Measurements from ENCODE around the gene POP4. TPM values are rescaled to one million over a fixed set of nuclear protein-coding genes. Genes with fewer than 3 reads are reported as not detected.

Gene POP4
- total and polyA plus RNA-seq, 2 of the 8 experiments (the other 6 are each of a cell fraction or from before 2014, with no cell fraction given), result 29.1 to 41.5 TPM

DNA sequence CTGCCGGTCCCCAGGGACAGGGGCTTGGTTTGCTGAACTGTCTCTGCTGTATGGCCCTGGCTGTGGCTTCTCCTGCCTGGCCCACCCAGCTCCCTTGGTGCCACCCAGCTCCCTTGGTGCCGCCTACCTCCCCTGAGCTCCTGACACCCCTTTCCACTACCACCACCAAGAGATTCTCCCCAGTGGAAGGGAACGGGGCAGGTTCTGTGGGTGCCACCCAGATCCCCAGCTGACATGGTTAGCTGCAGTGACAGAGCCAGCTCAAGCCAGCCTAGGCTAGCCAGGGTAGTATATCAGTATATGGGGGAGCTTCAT is 28.5 kb upstream of the POP4 start (continued):
- TF ChIP-seq, protein P1, sequence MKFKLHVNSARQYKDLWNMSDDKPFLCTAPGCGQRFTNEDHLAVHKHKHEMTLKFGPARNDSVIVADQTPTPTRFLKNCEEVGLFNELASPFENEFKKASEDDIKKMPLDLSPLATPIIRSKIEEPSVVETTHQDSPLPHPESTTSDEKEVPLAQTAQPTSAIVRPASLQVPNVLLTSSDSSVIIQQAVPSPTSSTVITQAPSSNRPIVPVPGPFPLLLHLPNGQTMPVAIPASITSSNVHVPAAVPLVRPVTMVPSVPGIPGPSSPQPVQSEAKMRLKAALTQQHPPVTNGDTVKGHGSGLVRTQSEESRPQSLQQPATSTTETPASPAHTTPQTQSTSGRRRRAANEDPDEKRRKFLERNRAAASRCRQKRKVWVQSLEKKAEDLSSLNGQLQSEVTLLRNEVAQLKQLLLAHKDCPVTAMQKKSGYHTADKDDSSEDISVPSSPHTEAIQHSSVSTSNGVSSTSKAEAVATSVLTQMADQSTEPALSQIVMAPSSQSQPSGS (IDR thresholded peaks at IDR 0.05; ENCODE audit: low read length), result no peak
- no peak for TF ChIP-seq RAD21 (IDR thresholded peaks at IDR 0.05 in 1 of 2, conservative IDR thresholded peaks at IDR 0.05 in 1 of 2; ENCODE audit: low read depth in 2 of 2, low read length in 2 of 2)
